ENCODE measurements around the gene FUCA1. TPM values are rescaled to one million over a fixed set of nuclear protein-coding genes. Genes with fewer than 3 reads are reported as not detected.

FUCA1 gene
- polyA plus RNA-seq, 3 donors: 24.2 to 97.7 (median 96.6) TPM

DNA sequence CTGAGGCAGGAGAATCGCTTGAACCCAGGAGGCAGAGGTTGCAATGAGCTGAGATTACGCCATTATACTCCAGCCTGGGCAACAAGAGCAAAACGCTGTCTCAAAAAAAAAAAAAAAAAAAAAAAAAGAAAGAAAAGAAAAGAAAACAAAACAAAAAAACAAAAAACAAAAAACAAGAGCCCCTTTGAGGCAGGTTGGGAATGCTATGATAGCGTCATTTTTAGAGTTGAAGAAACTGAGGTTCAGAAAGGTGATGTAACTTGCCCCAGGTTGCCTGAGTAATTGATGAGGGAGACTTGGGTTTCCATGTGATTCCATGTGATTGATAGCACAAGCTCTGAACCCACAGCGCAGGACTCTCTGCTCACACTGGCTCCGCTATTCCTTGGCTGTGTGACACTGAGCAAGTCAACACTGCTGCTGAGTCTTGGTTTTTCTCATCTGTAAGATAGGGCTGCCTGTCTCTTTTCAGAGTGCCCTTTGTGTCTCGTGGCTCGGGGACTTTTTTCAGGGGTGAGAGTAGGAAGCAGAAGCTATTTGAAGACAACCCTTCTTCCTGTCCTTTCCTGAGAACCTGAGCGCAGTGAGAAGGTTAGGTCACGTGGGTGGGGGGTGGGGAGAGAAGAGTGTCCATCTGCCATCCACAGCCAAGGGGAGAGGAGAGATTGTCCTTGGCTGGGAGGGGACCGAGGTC lies 42.6 kb upstream of the FUCA1 start:
- H3K36me3 Mint-ChIP-seq: peaks cover 0 to 5% of the 10 kb centered on the region in 2 donors
- Histone ChIP-seq H3K27ac (ENCODE audit: low read depth in 1 of 2, low read length in 2 of 2) (peak overlapping the region in 1 of 2 donors; percentile 32), H3K4me3 (replicated peaks in 1 of 3; ENCODE audit: low read depth in 2 of 3, low read length in 3 of 3) (no peak overlapping the region), H3K9me3 (replicated peaks in 1 of 2; ENCODE audit: control insufficient read depth in 1 of 2, insufficient read depth in 1 of 2, low read length in 2 of 2) (no peaks in the 10 kb centered on the region), H3K9ac (ENCODE audit: insufficient read depth, low read length, poor library complexity, severe bottlenecking) (no peak overlapping the region), H4K20me1 (ENCODE audit: insufficient read depth, low read length) (no peaks in the 10 kb centered on the region), H3K4me1 (ENCODE audit: control insufficient read depth in 1 of 2, insufficient read depth in 2 of 2, low read length in 2 of 2) (peaks cover 71 to 73% of the 10 kb centered on the region in 2 donors), H3K79me2 (ENCODE audit: insufficient read depth, low read length) (no peaks in the 10 kb centered on the region), H2AFZ (ENCODE audit: insufficient read depth, low read depth, low read length, poor library complexity, severe bottlenecking) (peak overlapping the region; percentile 1), H3K4me2 (replicated peaks; ENCODE audit: extremely low read depth, low read length, poor library complexity, severe bottlenecking) (no peak overlapping the region), H3K36me3 (replicated peaks in 1 of 2; ENCODE audit: control insufficient read depth in 1 of 2, insufficient read depth in 2 of 2, low read length in 2 of 2) (no peaks in the 10 kb centered on the region), H3K27me3 (ENCODE audit: control insufficient read depth in 2 of 2, insufficient read depth in 2 of 2, low read length in 2 of 2) (no peaks in the 10 kb centered on the region)
- peak overlapping the region in 1 of 2 donors; percentile 34 for H3K4me3 Mint-ChIP-seq
- TF ChIP-seq, protein P1, sequence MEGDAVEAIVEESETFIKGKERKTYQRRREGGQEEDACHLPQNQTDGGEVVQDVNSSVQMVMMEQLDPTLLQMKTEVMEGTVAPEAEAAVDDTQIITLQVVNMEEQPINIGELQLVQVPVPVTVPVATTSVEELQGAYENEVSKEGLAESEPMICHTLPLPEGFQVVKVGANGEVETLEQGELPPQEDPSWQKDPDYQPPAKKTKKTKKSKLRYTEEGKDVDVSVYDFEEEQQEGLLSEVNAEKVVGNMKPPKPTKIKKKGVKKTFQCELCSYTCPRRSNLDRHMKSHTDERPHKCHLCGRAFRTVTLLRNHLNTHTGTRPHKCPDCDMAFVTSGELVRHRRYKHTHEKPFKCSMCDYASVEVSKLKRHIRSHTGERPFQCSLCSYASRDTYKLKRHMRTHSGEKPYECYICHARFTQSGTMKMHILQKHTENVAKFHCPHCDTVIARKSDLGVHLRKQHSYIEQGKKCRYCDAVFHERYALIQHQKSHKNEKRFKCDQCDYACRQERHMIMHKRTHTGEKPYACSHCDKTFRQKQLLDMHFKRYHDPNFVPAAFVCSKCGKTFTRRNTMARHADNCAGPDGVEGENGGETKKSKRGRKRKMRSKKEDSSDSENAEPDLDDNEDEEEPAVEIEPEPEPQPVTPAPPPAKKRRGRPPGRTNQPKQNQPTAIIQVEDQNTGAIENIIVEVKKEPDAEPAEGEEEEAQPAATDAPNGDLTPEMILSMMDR (IDR thresholded peaks at IDR 0.05): no peak
- intact Hi-C loops (cut with micrococcal nuclease): loop anchor here in 1 of 2 donors (10.0 kb wide), 1 partner anchor 106 kb away; the partner anchor contains the start of gene GALE
- H3K4me1 Mint-ChIP-seq: peaks cover 73% of the 10 kb centered on the region
- 62% methylated on average over 6 of the region's 11 CpGs for WGBS (ENCODE audit: insufficient coverage)
- peaks cover 0 to 2% (median 0%) of the 10 kb centered on the region in 7 donors for H3K9me3 Mint-ChIP-seq
- H3K27me3 Mint-ChIP-seq (ENCODE audit: low read depth in 3 of 3): no peaks in the 10 kb centered on the region
- peak overlapping the region in 3 of 7 donors; percentile 28 to 73 (median 62) for H3K27ac Mint-ChIP-seq
- DNase-seq: peak in 1 of 3 donors; percentile 62

- Histone ChIP-seq H3K4me1 (ENCODE audit: control insufficient read depth in 1 of 2, insufficient read depth in 2 of 2, low read length in 2 of 2) (peaks cover 67 to 69% of the 10 kb centered on the region in 2 donors), H3K27ac (ENCODE audit: low read depth in 1 of 2, low read length in 2 of 2) (no peak overlapping the region), H3K9me3 (replicated peaks in 1 of 2; ENCODE audit: control insufficient read depth in 1 of 2, insufficient read depth in 1 of 2, low read length in 2 of 2) (no peaks in the 10 kb centered on the region), H3K9ac (ENCODE audit: insufficient read depth, low read length, poor library complexity, severe bottlenecking) (no peak overlapping the region), H4K20me1 (ENCODE audit: insufficient read depth, low read length) (no peaks in the 10 kb centered on the region), H3K36me3 (replicated peaks in 1 of 2; ENCODE audit: control insufficient read depth in 1 of 2, insufficient read depth in 2 of 2, low read length in 2 of 2) (no peaks in the 10 kb centered on the region), H2AFZ (ENCODE audit: insufficient read depth, low read depth, low read length, poor library complexity, severe bottlenecking) (no peak overlapping the region), H3K4me2 (replicated peaks; ENCODE audit: extremely low read depth, low read length, poor library complexity, severe bottlenecking) (no peak overlapping the region), H3K27me3 (ENCODE audit: control insufficient read depth in 2 of 2, insufficient read depth in 2 of 2, low read length in 2 of 2) (no peaks in the 10 kb centered on the region), H3K79me2 (ENCODE audit: insufficient read depth, low read length) (no peaks in the 10 kb centered on the region), H3K4me3 (replicated peaks in 1 of 3; ENCODE audit: low read depth in 2 of 3, low read length in 3 of 3) (no peak overlapping the region)
- intact Hi-C loops (cut with micrococcal nuclease): loop anchor here in 1 of 2 donors (10.0 kb wide), 1 partner anchor 105 kb away; the partner anchor contains the start of gene GALE
- peaks cover 0 to 2% (median 0%) of the 10 kb centered on the region in 7 donors for H3K9me3 Mint-ChIP-seq
- H3K4me1 Mint-ChIP-seq: peaks cover 73% of the 10 kb centered on the region
- 90% methylated on average over 2 of the region's 8 CpGs for WGBS (ENCODE audit: insufficient coverage)
- TF ChIP-seq, protein P1 (IDR thresholded peaks at IDR 0.05): no peak
- no peak overlapping the region for H3K4me3 Mint-ChIP-seq
- peaks cover 0 to 5% of the 10 kb centered on the region in 2 donors for H3K36me3 Mint-ChIP-seq
- no peak overlapping the region for H3K27ac Mint-ChIP-seq
- peaks cover 0 to 3% (median 0%) of the 10 kb centered on the region in 3 donors for H3K27me3 Mint-ChIP-seq (ENCODE audit: low read depth in 3 of 3)
- DNase-seq: no peak
These were observed 42.1 kb upstream of the FUCA1 start for GRCh38 chr1:23910144-23910543.

Data from CD14-positive monocyte (primary cell).